ENCODE data around the gene LANCL3.
A peak's percentile ranks its signal among the peaks of the same experiment; 100 is the strongest.
"Not testable (repeated sequence)": the region's sequence is repeated elsewhere in the genome, so short reads cannot be mapped to it uniquely, and the experiment has no call there.

Gene LANCL3

GRCh38 chrX:37571426-37572107 lies at the start of gene LANCL3:
Gene LANCL3 (plus strand): TSS chrX:37571661. CDS start chrX:37571871, 210 bp downstream.
- not testable (repeated sequence) for DNase-seq

- not testable (repeated sequence) for DNase-seq
Observed at GRCh38 chrX:37523673-37524072, 47.8 kb upstream of the LANCL3 start.

GRCh38 chrX:37541991-37542390 lies 29.5 kb upstream of the LANCL3 start:
- DNase-seq: no peak

- no peak for DNase-seq
Observed at GRCh38 chrX:37542791-37543190, 28.7 kb upstream of the LANCL3 start.

GRCh38 chrX:37543324-37543723 lies 28.1 kb upstream of the LANCL3 start:
- DNase-seq: no peak

- DNase-seq: not testable (repeated sequence)
Observed at GRCh38 chrX:37544531-37544930, 26.9 kb upstream of the LANCL3 start.

- DNase-seq: no peak
Observed at GRCh38 chrX:37545066-37545465, 26.4 kb upstream of the LANCL3 start.

- DNase-seq: not testable (repeated sequence)
Observed at GRCh38 chrX:37549619-37550018, 21.8 kb upstream of the LANCL3 start.

- no peak for DNase-seq
Observed at GRCh38 chrX:37553476-37553875, 18.0 kb upstream of the LANCL3 start.

GRCh38 chrX:37565254-37565653 lies 6.2 kb upstream of the LANCL3 start:
- not testable (repeated sequence) for DNase-seq

GRCh38 chrX:37570349-37570748 lies 1.1 kb upstream of the LANCL3 start:
- not testable (repeated sequence) for DNase-seq

- not testable (repeated sequence) for DNase-seq
Observed at GRCh38 chrX:37572108-37572587, 687 bp downstream of the LANCL3 start.

- DNase-seq: not testable (repeated sequence)
Observed at GRCh38 chrX:37573121-37573520, 1.7 kb downstream of the LANCL3 start.

GRCh38 chrX:37578045-37578444 lies 6.6 kb downstream of the LANCL3 start:
- no peak for DNase-seq

- no peak for DNase-seq
Observed at GRCh38 chrX:37580080-37580479, 8.6 kb downstream of the LANCL3 start.

GRCh38 chrX:37587337-37587736 lies 15.9 kb downstream of the LANCL3 start:
- DNase-seq: not testable (repeated sequence)

- no peak for DNase-seq
Observed at GRCh38 chrX:37590047-37590446, 18.6 kb downstream of the LANCL3 start.

- no peak for DNase-seq
Observed at GRCh38 chrX:37594755-37595382, 23.4 kb downstream of the LANCL3 start.

GRCh38 chrX:37599729-37600128 lies 28.3 kb downstream of the LANCL3 start:
- no peak for DNase-seq

GRCh38 chrX:37603938-37604409 lies 32.5 kb downstream of the LANCL3 start:
- peak; percentile 83 for DNase-seq

GRCh38 chrX:37607243-37607642 lies 35.8 kb downstream of the LANCL3 start:
- DNase-seq: no peak

GRCh38 chrX:37608156-37608555 lies 36.7 kb downstream of the LANCL3 start:
- DNase-seq: no peak

- no peak for DNase-seq
Observed at GRCh38 chrX:37609727-37610126, 38.3 kb downstream of the LANCL3 start.

GRCh38 chrX:37613933-37614332 lies 42.5 kb downstream of the LANCL3 start:
- DNase-seq: no peak
